IMR-90 (cell line): ENCODE results near the gene CASP9. TPM values are rescaled to one million over a fixed set of nuclear protein-coding genes. Genes with fewer than 3 reads are reported as not detected.

Experiments
- ATAC-seq: fragments of 200-7000 bp; cut with Tn5 transposase; 2 replicates; pipeline ENCODE4 v1.9.1; 2020; ENCODE audit warnings: low read depth, mild to moderate bottlenecking, moderate library complexity
- BruUV-seq: library from RNA; stranded (reverse); fragments of 400-500 nt; replicated peaks from 2 replicates; lab custom pipeline; 2021; lab: Mats Ljungman, UMichigan
- CTCF ChIA-PET: fragments of 300-600 bp; formaldehyde crosslinking; extraction: SDS; loops from one replicate; lab custom pipeline; 2021; ENCODE audit warnings: antibody characterized with exemption; lab: Yijun Ruan, JAX
- POLR2A ChIA-PET: fragments of 300-600 bp; sonication (Branson Sonifier 250); formaldehyde crosslinking; loops from one replicate; lab custom pipeline; 2022; ENCODE audit warnings: antibody characterized with exemption; ENCODE audit not compliant: unreplicated experiment; lab: Charles Lee
- DNase-seq: peaks from one replicate; pipeline ENCODE4 v3.0.0; 2013
- H2AFZ ChIP-seq: replicated peaks from 2 replicates; pipeline ENCODE3; 2013; ENCODE audit warnings: low read length, mild to moderate bottlenecking; ENCODE audit not compliant: poor library complexity
- H2AK5ac ChIP-seq: 2 replicates; pipeline ENCODE4 v1.6.1; 2013; ENCODE audit warnings: low read depth, low read length, inconsistent platforms
- H2AK9ac ChIP-seq: replicated peaks from 2 replicates; pipeline ENCODE3; 2013; ENCODE audit warnings: mild to moderate bottlenecking, low read depth, low read length, moderate library complexity; ENCODE audit not compliant: poor library complexity
- H2BK120ac ChIP-seq: 2 replicates; pipeline ENCODE4 v1.6.1; 2013; ENCODE audit warnings: low read depth, low read length, inconsistent platforms
- H2BK15ac ChIP-seq: 3 replicates; pipeline ENCODE4 v1.6.1; 2013; ENCODE audit warnings: low read depth, low read length, inconsistent platforms
- H2BK20ac ChIP-seq: 2 replicates; pipeline ENCODE4 v1.6.1; 2013; ENCODE audit warnings: low read depth, mild to moderate bottlenecking, inconsistent platforms, low read length, moderate library complexity
- H2BK5ac ChIP-seq: 2 replicates; pipeline ENCODE4 v1.6.1; 2013; ENCODE audit warnings: mild to moderate bottlenecking, low read depth, low read length, inconsistent platforms; ENCODE audit not compliant: poor library complexity, severe bottlenecking
- H3K14ac ChIP-seq: replicated peaks from 2 replicates; pipeline ENCODE4 v1.6.1; 2013; ENCODE audit warnings: low read depth, low read length, inconsistent platforms
- H3K18ac ChIP-seq: 2 replicates; pipeline ENCODE4 v1.6.1; 2013; ENCODE audit warnings: low read depth, low read length, control low read depth
- H3K23ac ChIP-seq: 2 replicates; pipeline ENCODE4 v1.6.1; 2013; ENCODE audit warnings: low read depth, low read length, inconsistent platforms
- H3K27ac ChIP-seq: 2 replicates; pipeline ENCODE4 v1.5.1; 2013; ENCODE audit warnings: mild to moderate bottlenecking, control low read depth, low read length; ENCODE audit not compliant: insufficient read depth
- H3K27me3 ChIP-seq: 2 replicates; pipeline ENCODE4 v1.6.1; 2013; ENCODE audit warnings: low read length; ENCODE audit not compliant: control insufficient read depth, insufficient read depth
- H3K36me3 ChIP-seq: 2 replicates; pipeline ENCODE4 v1.6.1; 2013; ENCODE audit warnings: low read length, mixed read lengths; ENCODE audit not compliant: control insufficient read depth, insufficient read depth
- H3K4ac ChIP-seq: 2 replicates; pipeline ENCODE4 v1.6.1; 2013; ENCODE audit warnings: low read depth, low read length, inconsistent platforms
- H3K4me1 ChIP-seq: 2 replicates; pipeline ENCODE4 v1.6.1; 2013; ENCODE audit warnings: low read length, mixed read lengths; ENCODE audit not compliant: control insufficient read depth, insufficient read depth
- H3K4me2 ChIP-seq: 2 replicates; pipeline ENCODE4 v1.6.1; 2013; ENCODE audit warnings: low read depth, mild to moderate bottlenecking, control low read depth, low read length, moderate library complexity
- H3K4me3 ChIP-seq: 2 replicates; pipeline ENCODE4 v1.5.1; 2013; ENCODE audit warnings: low read depth, mild to moderate bottlenecking, control low read depth, low read length, moderate library complexity; ENCODE audit not compliant: insufficient read depth
- H3K56ac ChIP-seq: 2 replicates; pipeline ENCODE4 v1.6.1; 2013; ENCODE audit warnings: low read length, inconsistent platforms; ENCODE audit not compliant: insufficient read depth; ENCODE audit errors: extremely low read depth
- H3K79me1 ChIP-seq, 2 experiments: 2 replicates each; pipeline ENCODE4 v1.6.1; 2013; ENCODE audit warnings: low read length in 2 of 2, inconsistent platforms in 1 of 2, low read depth in 1 of 2
- H3K9ac ChIP-seq: 2 replicates; pipeline ENCODE4 v1.6.1; 2013; ENCODE audit warnings: low read depth, low read length, control low read depth
- H3K9me1 ChIP-seq: 2 replicates; pipeline ENCODE4 v1.6.1; 2013; ENCODE audit warnings: low read length, inconsistent platforms; ENCODE audit not compliant: insufficient read depth
- H3K9me3 ChIP-seq: 2 replicates; pipeline ENCODE4 v1.6.1; 2013; ENCODE audit warnings: low read length; ENCODE audit not compliant: control insufficient read depth, insufficient read depth
- H4K20me1 ChIP-seq: 2 replicates; pipeline ENCODE4 v1.6.1; 2013; ENCODE audit warnings: low read length, inconsistent platforms; ENCODE audit not compliant: insufficient read depth
- H4K5ac ChIP-seq: 2 replicates; pipeline ENCODE4 v1.6.1; 2013; ENCODE audit warnings: mild to moderate bottlenecking, low read depth, low read length, control low read depth
- H4K8ac ChIP-seq, 2 experiments: 2 replicates each; pipeline ENCODE4 v1.6.1; 2013; ENCODE audit warnings: low read depth in 2 of 2, low read length in 2 of 2, control low read depth in 1 of 2, inconsistent platforms in 1 of 2
- H4K91ac ChIP-seq: 2 replicates; pipeline ENCODE4 v1.6.1; 2013; ENCODE audit warnings: low read depth, low read length, inconsistent platforms; ENCODE audit not compliant: insufficient read depth
- CEBPB ChIP-seq: IDR thresholded peaks from 2 replicates; pipeline ENCODE4 v1.6.1; 2012; ENCODE audit warnings: low read depth, low read length, improper control_type of control experiment
- CHD1 ChIP-seq: IDR thresholded peaks from 2 replicates; pipeline ENCODE4 v1.6.1; 2012; ENCODE audit warnings: low read depth, low read length, improper control_type of control experiment
- WGBS, 2 experiments: methylation state at CpG; one replicate each; pipeline versions ENCODE4 v1.1.5 to v1.1.7; 2013; ENCODE audit warnings: missing lambda C conversion rate in 2 of 2; ENCODE audit not compliant: insufficient read length in 1 of 2; ENCODE audit errors: extremely low coverage in 2 of 2; 5-methylcytosine and 5-hydroxymethylcytosine counted together
- dilution Hi-C: fragments of 300-500 bp; cut with HindIII; formaldehyde crosslinking; loops from one replicate; pipeline ENCODE4 v1.14.3; 2018; ENCODE audit warnings: low sequenced_read_pairs; ENCODE audit not compliant: unreplicated experiment
- in situ Hi-C: fragments of 300-500 bp; cut with MboI; formaldehyde crosslinking; loops from 3 replicates; pipeline ENCODE4 v1.14.3; 2019; ENCODE audit warnings: low sequenced_read_pairs, inconsistent platforms, mixed read lengths
- intact Hi-C: fragments of 100-400 bp; cut with micrococcal nuclease; formaldehyde crosslinking; loops from 2 replicates; pipeline ENCODE4 v1.10.0; 2022
- polyA plus RNA-seq, 3 experiments: library from polyadenylated mRNA; depleted of rRNA; stranded (reverse); fragments of >200 nt; gene quantifications; 2 replicates each; pipeline ENCODE4 v1.2.3, GENCODE V29; 2012; ENCODE audit warnings: low replicate concordance in 1 of 3
- total RNA-seq: library from RNA; depleted of rRNA; stranded (reverse); fragments of >200 nt; gene quantifications from 2 replicates; pipeline ENCODE4 v1.2.3, GENCODE V29; 2012

The CASP9 gene
- total and polyA plus RNA-seq, 2 of the 4 experiments (the other 2 are of a cell fraction): 7.0 to 8.3 TPM

- in situ Hi-C loops (no loop called here), dilution Hi-C loops (no loop called here), intact Hi-C loops (no loop called here)
- peaks cover 38% of the 10 kb centered on the region for H3K36me3 ChIP-seq
- no peak overlapping the region for H2BK5ac ChIP-seq
- H3K4me1 ChIP-seq: peaks cover 6% of the 10 kb centered on the region
- no peaks in the 10 kb centered on the region for H3K9me3 ChIP-seq
- no peak overlapping the region for H3K4me3 ChIP-seq
- H2BK15ac ChIP-seq: no peak overlapping the region
- H3K9ac ChIP-seq: no peak overlapping the region
- H3K4me2 ChIP-seq: no peak overlapping the region
- H3K56ac ChIP-seq: no peak overlapping the region
- no peak overlapping the region for H3K14ac ChIP-seq
- no peak overlapping the region for H3K23ac ChIP-seq
- DNase-seq (peak; percentile 21), ATAC-seq (no peak)
- H4K5ac ChIP-seq: no peak overlapping the region
- BruUV-seq: no TSS peak
- H3K18ac ChIP-seq: no peak overlapping the region
- no peak overlapping the region for H3K27ac ChIP-seq
- no peak overlapping the region for H2AK9ac ChIP-seq
- H2AFZ ChIP-seq: no peak overlapping the region
- H2AK5ac ChIP-seq: no peak overlapping the region
- no peaks in the 10 kb centered on the region for H4K20me1 ChIP-seq
- CTCF ChIA-PET: no interaction called here
- 80% methylated on average over 7 of the region's 8 CpGs; no CpG with 5 or more reads in 1 of the 2 experiments for WGBS, 2 experiments
- TF ChIP-seq CEBPB (peak; percentile 18; the same call in 1 of the 2 replicates), CHD1 (no peak)
- no peak overlapping the region for H2BK120ac ChIP-seq
- no peak overlapping the region for H2BK20ac ChIP-seq
- POLR2A ChIA-PET: no interaction called here
- no peak overlapping the region for H3K4ac ChIP-seq
- no peak overlapping the region for H4K8ac ChIP-seq
- no peaks in the 10 kb centered on the region for H3K27me3 ChIP-seq
- H3K9me1 ChIP-seq: peaks cover 3% of the 10 kb centered on the region; the same call in 1 of the 2 replicates
- peaks cover 8 to 10% of the 10 kb centered on the region in 2 experiments; a peak in 3 of 4 replicates for H3K79me1 ChIP-seq
- no peak overlapping the region for H4K91ac ChIP-seq
These were observed 16.2 kb upstream of the CASP9 start for GRCh38 chr1:15540186-15540585.
